ENCODE results near the gene CYLD.

- TF ChIP-seq SMC3 (conservative IDR thresholded peaks at IDR 0.05; ENCODE audit: poor library complexity) (no peak), CTCF (IDR thresholded peaks at IDR 0.05; ENCODE audit: poor library complexity, severe bottlenecking) (no peak), TAF1 (IDR thresholded peaks at IDR 0.05; ENCODE audit: low read depth) (no peak)
Observed at GRCh38 chr16:50781518-50781917, 39.6 kb downstream of the CYLD start.

Measured in neural cell (in vitro differentiated cells).